ENCODE data around the gene VASH1.

Gene VASH1

DNA sequence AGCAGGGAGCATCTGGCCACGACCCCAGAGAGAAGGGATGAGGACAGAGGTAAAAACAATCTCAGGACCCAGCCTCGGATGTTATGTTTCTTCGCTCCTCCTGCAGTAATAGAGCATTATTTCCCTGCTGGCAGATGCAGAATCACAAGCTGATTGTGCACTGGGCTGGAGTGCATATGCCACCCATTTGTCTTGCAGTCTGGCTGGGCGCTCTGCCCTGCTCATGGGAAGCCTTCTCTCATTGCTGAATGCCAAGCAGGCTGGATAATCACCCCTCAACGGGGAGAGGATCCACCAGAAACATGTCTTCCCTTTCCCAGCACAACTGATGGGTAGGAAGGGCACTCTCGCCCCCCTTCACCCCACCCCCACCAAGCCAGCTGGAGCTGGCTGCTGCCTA is 8.5 kb upstream of the VASH1 start:
- no peak for DNase-seq

DNA sequence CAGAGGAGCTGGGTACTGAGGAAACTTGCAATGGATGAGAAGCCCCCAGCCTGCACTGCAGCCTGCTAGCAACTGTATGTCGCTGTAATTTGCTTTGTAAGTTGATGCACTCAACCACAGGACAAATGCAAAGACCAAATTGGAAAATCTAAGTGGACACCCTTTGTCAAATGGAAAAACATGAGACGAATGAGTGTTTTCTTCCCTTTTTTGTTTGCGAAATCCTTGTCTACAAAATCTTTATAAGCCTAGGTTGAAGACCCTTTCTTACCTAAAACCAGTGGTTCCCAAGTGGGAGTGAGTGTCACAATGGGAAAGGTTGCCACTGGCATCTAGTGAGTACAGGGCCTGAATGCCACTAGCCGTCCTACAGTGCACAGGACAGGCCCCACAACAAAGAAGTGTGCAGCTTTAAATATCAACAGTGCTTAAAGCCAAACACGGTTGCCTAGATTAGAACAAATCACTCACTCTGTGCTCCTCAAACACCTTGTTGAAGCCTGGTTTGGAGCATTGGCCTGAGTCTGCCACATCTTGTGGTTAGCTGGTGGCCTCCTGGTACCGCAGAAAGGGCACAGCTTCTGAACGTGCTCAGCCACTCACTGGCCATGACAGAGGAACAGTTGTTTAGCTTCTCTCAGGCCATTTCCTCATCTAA is 7.6 kb upstream of the VASH1 start:
- no peak for DNase-seq

DNA sequence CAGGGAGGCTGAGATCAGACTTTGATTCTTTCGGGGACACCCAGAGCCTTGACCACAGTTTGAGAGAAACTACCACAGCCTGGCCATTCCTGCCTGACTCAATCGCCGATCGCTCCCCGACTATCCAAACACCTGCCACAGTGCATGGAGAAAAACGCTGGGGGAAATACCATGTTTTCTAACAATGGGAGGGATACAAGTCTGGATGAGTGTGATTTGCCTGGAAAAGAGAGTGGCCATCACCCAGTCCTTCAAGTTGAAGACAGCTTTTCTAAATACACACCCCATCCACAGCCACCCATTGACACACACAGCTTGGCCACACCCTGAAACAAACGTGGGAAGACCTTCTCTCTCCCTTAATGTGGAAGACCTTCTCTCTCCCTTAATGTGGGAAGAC is 6.7 kb upstream of the VASH1 start:
- no peak for DNase-seq

DNA sequence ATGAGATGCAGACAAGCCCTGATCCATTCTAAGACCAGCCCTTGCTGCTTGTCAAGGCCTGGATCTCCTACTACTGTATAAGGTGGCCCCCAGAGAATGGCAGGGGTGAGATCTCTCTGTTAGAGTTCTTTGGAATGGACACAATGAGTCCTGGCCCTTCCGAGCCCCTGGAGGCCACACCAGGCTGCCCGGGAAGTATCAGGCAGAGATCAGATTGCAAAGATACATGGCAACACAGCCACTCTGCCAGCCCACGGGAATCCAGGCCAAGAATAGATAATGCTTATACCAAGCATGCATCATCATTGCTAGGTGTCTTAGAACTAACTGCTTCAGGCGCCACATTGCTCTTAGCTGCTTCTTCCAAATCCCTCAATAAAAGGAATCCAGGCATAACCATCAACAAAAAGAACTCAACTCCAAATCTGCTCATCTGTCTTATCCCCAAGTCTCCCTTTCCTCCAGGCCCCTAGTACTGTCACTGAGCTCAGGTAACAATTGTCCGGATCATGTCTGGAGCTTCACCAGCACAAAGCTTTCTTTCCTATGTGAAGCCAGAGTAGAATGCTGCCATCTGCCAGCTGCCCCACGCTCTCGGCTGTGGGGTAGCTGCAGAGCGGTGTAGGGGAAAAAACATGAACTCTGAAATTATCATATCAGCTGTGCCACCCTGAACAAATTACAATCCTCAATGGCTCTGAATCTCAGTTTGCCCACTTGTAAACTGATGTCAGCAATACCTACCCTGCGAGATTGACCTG is 5.5 kb upstream of the VASH1 start:
- no peak for DNase-seq

DNA sequence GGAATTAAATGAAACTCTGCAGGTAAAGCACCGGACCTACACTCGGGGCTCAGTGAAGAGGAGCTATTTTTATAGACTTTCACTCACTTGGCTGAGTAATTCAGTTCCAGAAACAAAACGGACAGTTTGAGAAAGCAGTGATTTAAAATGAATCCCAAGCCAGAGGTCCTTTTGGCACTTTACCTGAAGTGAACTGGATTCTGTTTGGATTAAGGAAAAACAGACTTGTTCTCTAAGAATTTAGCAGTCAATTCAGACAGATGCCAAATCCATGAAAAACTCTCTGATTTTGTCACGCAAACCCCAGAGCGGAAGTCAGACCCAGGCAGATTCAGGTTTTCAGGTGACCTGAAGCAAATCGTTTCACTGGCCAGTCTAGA is 4.9 kb upstream of the VASH1 start:
- no peak for DNase-seq

DNA sequence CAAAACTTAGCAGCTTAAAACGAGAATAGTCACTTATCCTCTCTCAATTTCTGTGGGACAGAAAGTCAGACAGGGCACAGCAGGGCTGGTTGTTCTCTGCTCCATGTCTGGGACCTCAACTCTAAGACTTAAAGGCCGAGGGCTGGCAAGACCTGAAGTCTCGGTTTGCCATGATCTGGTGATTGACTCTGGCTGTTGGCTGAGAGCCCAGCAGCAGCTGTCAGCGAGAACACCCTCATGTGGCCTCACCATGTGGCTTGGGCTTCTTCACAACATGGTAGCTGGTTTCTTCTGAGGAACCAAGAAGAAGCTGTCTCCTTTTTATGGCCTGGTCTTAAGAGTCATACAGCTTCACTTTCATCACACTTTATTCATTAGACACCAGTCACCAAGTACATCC is 1.7 kb upstream of the VASH1 start:
- no peak for DNase-seq

DNA sequence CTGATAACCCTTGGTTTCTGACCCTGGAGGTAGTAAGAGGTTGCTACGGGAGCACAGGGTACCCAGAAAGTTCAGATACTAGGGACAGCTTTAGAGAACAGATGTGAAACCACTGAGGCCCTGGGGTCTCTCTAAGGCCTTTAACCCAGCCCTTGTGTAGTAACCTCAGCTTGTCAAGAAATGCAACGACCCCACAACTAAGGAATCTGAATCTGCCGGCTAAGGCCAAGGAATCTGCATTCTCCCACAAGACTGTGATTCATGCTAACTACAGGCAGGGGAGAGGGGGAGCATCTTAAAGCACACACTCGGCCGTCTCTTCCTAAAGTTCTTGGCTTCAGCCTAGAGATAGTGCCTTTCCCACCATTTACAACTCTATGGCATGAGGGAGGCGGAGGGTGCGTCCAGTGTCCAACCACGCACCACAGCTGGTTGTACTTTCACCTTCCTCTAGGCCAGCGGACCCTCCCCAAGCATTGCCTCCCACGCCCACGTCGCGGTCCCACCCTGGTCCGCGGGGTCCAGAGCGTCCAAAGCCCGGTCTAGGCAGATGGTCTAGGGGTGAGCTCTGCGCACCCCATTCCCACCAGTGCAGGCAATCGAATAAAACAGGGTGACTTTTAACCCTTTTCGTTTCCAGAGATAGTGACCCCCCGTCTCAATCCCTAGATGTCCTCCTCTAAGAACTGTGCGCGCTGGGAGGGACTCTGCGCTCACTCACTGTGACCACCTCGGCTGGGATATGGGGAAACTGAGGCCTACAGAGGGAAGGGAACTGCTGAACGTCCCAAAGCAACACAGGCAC is 735 bp upstream of the VASH1 start:
- DNase-seq = no peak

DNA sequence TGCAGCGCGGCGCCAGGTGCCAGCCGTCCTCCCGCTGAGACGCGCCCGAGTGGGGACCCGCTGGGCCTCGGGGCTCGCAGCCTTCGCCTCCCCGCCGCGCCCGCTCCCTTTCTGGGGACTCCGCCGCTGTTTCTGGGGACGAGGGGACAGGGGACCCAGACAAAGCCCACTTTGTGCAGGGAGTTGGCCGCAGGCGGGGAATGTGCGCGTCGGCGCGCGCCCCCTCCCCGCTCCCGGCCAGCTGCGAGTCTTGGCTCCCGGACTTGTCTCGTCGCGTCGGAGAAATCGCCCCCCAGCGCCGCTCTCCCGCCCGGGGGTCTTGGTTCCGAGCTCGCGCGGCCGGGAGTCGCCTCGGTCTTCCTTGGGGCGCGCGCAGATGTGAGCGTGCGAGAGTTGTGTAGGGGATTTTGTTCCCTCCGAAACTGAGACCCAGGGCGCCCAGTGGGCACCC is 717 bp downstream of the VASH1 start:
- no peak for DNase-seq

DNA sequence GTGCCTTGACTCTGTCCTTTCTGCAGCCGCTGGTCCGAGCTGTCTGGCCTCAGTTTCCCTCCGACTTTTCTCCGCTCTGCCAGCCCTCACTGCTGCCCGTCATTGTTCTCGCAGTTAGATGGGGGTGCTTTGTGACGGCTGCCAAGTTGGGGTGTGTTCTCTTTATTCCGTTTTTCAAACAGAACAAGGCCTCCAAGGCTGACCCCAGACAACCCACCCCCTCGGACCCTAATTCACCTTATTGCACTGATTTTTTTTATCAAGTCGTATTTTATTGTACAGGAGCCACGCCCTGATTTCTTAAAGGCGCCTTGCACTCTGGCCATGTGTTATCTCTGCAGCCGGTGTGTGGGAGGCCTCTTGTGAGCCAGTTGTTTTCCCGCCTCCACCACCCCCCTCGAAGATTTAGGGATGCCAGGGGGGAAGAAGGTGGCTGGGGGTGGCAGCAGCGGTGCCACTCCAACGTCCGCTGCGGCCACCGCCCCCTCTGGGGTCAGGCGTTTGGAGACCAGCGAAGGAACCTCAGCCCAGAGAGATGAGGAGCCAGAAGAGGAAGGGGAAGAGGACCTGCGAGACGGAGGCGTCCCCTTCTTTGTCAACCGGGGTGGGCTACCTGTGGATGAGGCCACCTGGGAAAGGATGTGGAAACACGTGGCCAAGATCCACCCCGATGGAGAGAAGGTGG is 1.3 kb downstream of the VASH1 start:
- no peak for DNase-seq

DNA sequence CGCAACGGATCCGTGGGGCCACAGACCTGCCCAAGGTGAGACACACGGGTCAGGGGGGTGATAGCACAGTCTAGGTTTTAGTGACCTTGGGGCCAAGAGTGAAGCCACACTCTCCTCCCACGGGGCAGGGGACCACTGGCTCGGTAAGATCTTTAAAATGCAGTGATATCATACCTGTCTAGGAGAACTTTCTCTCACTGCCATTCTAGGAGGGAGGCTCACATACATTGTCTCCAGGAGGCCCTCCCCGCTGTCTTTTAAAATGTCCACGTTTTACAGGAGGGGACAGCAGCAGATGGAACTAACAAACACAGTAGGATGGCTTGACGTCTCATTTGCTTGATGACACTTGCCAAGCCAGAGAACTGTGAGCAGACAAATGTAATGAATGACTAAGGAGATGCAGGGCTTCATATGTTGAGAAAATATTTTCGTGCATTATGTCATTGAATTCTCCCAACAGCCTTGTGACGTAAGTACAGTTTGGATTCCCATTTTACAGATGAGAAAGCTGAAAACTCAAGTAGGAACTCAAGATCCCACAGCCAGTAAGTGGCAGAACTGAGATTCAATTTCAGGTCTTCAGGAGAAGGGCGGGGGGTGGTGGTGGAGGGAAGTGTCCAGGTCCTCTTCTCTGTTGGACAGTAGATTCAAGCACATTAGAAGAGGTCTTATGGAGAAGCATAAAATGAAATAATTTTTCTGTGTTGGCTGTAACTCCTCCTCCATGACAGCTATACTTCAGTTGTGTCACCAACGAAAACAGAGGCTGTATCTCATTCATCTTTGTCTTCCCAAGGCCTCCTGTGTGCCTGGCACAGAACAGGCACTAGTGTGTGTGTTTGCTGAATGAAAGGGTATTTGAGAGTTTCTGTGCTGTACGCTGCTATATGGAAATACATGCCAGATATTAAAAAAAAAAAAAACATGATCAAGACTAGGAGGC is 2.1 kb downstream of the VASH1 start:
- no peak for DNase-seq

DNA sequence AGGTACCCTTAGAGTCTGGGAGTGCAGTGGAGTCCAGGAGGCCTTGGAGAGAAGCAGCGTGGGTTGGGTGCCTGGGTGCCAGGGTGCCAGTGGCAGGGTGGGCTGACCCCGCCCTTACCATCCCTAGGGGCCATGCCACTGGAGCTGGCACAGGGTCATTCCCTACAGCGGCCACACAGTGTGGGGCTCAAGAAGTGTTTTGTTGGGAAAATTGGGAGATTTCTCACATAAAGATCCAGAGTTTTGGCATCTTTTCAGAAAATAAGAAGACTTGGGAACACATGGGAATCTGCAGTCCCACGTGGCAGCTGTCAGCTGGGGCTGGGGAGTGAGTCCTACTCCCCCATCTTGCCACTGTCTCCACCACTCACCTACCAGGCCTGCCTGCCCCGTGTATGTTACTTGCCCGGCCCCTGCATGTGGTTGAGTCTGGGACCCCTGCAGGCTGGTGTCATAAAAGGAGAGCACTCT is 4.2 kb downstream of the VASH1 start:
- no peak for DNase-seq

DNA sequence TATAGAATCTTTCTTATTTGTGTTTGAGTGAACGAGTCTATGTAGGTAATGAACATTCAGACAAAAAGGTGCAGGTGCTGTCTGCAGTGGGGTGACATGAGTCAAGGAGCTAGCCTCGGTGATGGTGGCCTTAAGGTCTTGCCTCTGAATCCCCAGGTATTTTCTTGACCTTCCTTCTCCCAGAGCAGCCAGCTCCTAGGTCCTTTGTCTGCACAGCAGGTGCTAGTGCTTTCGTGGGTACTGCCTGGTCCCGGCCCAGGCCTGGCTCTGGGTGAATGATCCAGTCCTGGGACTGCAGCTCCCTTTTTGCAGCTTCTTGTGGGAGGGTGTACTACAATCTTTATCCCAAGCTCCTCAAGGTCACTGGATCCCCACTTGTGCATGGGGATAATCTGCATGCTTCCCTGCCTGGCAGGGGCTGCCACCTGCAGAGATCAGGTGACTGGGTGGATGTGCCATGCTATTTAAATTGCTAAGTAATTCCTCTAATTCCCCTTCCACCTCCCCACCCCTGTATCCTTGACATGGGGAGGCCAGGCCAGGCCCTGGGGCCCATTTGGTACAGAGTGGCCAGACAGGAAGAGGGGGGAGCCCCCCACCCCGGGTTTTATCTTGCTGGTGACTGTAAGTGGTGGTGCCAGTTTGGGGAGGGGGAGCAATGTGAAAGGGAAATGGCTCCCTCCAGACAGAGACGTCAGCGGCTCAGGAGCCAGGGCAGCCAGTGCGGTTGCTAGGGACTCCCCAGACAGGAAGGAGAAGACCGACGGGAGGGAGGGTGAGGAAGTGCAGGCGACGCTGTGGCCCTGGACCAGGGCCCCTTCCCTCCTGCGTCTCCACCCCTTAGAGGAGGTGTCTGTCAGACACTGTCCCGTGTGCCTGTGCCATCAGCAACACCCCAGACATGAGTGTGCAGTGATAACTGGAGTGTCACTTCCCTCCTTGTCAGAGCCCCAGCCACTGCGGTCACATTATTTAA is 6.7 kb downstream of the VASH1 start:
- peak; percentile 92 for DNase-seq

DNA sequence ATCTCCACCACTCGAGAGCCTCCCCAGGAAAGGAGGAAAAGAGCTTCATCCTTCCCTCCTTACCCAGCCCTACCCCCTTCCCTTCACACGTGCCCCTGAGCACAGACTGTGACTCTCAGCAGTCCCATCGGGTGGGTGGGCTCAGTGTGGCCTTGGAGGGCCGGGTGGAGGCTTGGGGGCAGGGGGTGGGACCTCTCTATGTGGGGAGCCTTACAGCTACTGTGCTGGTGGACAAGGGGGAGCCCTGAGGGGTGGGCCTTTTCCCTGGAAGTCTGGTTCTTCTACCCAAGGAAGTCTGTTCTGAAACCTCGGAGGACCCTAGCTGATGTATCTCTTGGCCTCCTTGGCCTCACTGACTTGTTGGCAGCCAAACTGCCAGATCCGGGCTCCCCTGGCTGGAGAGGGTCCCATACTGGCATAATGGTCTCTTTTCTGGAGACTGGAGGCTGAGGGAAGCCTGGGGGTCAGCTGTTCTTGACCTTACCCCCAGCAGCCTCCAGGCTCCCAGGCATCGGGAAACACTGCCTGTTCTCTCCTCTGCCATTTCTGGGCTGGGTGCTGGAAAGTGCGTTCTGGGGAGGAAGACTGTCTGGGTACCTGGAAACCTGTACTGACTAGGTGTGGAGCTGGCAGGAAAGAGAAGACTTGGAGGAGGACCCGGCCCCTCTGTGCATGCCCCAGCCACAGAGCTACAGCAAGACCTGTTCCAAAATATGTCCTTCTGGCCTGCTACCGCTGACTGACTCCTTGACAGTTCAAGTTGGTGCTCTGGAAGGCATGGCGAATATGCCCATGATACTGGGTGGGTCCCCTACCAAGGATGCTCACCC is 7.6 kb downstream of the VASH1 start:
- no peak for DNase-seq

DNA sequence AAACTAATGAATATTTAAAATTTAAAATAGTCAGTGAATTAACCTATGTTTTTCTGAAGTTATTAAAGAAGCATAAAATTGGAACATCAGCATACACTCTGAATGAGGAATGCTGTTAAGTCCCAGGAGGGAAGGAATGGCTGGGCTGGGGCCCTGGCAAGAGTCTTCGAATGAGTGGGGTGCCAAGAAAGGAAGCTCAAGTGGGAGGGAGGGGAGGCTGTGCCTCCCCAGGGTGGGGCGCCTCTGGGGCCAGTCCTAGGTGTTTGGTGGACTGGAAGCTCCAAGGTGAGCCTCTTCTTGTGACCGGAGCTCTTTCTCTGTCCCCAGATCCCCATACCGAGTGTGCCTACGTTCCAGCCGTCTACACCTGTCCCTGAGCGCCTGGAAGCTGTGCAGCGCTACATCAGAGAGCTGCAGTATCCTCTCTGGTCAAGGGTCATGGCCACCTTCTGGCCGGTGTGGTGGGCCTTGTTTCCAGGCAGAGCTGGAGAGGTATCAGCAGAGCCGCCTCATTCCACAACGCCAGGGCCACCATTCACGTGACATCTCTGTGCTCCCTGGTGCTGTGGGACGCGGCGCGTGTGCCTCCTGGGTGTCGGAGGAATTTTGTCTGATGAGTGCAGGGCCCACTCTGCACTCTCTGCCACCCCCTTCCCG is 8.5 kb downstream of the VASH1 start:
- DNase-seq = no peak

DNA sequence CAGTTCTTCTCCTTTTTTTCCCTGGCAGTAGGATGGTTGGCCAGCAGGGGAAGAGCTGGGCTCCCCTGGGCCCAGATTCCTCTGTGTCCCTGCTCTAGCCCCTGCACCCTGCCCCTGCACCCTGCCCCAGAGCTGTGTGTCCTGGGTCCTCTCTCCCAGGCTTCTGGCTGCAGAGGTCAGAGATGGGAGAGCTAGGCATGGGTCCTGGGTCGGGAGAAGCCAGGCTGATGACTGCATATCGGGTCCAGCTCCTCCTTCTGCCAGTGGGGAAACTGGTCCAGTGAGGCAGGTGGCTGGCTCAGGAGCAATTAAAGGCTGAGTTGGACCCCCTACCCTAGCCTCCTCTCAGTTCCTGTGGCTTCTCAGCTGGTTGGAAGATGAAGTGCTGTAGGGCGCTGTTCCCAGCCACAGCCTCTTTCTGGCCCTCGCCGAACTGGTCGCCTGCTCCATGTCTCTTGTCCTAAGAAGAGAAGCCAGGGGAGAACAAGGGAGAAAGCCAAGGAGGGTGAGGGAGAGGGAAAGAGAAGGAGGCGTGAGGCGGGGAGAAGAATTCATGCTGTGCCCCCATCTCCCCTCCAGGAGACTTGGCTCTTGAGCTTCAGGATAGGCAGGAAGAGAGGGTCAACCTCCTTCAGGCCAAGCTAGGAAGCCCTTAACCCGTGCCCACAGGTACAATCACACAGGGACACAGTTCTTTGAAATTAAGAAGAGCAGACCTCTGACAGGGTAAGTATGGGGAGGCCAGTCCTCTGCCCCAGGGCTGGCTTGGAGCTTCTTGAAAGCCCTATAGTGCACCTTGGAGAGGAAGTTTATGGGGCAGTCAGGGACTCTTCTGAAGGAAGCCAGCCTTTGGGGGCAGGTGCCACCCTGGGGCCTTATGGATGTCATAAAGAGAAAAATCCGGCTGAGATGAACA is 9.5 kb downstream of the VASH1 start:
- peak; percentile 15 for DNase-seq

DNA sequence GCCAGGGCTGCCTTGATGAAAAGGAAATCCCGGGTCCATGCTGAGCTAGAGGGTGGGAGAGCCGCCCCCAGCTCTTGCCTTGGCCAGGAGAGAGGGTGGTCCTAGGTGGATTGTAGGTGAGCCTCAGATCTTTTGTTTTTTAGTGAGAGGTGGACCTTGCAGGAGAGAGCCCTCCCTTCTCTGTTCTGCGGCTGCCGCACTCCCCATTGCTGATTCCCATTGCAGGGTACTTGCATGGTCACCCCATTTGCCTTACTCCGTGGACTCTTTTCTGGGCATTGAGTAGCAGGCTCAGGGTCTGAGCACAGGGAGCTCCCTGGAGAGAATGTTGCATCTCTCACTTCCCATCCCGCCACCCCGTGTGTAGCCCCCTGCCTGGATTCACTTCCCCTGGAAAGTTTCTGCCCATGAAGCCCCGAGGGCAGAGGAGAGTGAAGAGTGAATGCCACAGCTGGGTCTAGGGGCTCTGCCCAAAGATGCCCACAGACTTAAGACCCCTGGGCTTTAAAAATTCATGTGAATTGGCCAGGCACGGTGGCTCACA is 10.2 kb downstream of the VASH1 start:
- DNase-seq = peak; percentile 13

DNA sequence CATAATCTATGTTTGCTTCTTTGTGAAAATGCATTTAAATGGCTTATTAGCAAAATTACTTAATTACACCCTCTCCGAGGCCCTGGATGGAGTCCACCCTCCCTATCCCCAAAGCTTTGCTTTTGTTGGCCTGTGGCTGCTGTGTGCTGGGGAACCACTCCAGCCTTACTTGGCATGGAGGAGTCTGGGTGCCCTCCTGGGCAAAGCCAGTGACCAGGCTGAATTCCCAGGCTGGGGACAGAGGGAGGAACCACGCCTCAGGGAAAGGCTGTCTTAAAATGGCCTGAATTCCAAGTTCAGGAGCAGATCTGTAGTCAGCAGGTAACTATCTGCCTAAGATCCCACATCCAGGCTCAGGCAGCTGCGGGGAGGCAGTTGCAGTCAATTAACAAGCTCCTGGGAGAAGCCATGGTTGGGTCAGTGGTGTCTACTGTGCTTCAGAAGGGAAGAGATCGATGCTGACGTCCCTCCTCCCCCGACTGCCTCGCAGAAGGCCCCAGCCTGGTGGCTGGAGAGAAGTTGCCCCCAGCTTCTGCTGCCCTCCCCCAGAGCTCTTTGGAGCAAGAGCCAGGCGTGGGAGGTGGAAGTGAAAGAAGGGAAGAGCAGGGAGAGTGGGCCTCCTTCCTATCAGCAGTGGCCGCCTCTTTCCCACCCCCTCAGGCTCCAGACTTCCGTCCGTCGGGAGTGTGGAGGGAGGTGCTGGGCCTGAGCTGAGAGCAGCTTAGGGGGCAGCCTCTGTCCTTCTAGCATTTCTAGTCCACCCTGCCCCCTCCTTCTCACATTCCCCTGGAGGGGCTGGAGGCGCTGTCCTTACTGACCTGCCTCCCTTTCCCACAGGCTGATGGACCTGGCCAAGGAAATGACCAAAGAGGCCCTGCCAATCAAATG is 11.3 kb downstream of the VASH1 start:
- DNase-seq = peak; percentile 22

Data from CD4-positive, alpha-beta T cell treated with Interleukin-15 for 1 hour (primary cell).